GM19099 (cell line): ENCODE measurements around the gene BLM.
A peak's percentile ranks its signal among the peaks of the same experiment; 100 is the strongest.

Experiments
- POLR2A ChIP-seq: IDR thresholded peaks from 3 replicates; pipeline ENCODE4 v1.6.1; 2011; ENCODE audit warnings: low read depth; ENCODE audit not compliant: insufficient read length; ENCODE audit errors: extremely low read depth

BLM gene

DNA sequence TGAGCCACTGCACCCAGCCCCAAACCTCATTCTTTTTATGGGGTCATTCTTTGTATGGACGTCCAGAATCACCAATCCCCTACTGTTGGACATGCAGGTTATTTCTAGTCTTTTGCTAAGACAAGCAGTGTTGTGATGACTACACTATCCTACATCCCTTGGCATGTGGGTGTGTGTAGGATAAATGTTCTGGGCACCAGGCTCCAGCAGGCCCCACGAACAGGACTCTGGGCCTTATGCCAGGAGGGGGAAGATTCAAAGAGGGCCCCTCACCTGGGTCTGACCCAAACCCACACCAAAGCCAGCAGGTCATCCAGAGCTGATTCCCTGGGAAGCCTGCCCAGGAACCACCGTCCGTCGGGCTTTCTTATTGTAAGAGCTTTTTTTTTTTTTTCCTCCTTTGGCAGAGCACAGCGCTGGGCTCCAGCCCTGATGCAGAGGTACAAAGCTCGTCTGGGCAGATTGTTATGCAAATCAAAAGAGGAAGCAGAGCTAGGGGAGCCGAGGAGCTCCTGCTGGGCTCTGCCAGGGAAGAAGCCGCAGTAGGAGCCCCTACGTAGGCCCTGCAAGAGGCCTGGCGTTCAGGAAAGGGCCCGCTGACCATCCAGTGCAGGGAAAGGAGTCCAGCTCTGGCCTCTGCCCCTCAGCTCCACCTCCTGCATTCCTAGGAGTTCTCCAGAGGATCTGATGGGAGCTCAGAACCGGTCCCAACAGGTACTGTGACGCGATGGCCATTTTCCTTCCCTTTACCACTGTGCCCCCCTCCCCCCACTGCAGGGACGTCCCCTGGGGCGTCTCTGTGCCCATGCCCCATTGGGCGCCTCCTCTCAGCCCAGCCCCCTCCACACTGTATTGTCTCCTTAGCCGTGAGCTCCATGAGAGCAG, 122.3 kb downstream of the BLM start:
- TF ChIP-seq POLR2A: peak; percentile 69

DNA sequence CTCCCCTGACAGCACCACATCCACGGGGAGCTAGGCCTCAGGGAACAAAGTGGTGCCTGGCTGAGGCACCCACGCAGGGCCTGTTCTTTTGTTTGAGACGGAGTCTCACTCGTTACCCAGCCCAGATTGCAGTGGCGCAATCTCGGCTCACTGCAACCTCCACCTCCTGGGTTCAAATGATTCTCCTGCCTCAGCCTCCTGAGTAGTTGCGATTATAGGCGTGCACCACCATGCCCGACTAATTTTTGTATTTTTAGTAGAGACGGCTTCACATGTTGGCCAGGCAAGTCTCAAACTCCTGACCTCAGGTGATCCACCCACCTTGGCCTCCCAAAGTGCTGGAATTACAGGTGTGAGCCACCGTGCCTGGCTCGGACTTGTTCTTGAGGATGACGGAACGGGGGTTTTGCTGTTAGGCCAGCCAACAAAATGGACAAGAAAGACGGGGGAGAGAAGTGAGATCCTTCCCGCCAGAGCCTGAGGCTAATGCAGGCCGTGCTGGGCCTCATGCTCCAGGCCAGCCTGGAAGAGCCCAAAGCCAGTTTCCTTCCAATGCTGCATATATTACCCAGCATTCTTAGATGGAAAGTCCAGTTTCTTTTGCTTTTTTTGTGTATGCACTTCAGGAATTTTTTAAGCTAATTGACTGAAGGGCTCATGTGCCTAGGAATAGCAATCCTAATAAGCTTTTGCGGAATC, 123.2 kb downstream of the BLM start:
- no peak for TF ChIP-seq POLR2A

DNA sequence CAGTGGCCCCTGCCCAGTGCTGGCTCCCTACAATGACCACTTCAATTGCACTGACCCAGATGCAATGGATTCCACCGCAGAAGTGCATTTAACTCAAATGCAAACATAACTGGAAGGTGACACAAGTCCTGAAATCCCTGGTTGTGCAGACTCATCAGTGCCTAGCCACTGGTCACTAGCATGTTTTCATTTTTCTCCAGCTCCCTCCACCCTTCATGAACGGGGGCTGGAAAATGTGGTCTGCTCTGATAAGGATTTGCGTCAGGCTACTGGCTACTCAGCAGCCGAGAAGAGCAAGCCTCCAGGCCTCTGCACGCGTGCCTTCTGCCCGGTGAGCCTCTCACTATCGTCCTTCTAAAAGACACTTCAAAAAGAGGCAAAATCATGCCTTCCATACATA, 123.8 kb downstream of the BLM start:
- no peak for TF ChIP-seq POLR2A

DNA sequence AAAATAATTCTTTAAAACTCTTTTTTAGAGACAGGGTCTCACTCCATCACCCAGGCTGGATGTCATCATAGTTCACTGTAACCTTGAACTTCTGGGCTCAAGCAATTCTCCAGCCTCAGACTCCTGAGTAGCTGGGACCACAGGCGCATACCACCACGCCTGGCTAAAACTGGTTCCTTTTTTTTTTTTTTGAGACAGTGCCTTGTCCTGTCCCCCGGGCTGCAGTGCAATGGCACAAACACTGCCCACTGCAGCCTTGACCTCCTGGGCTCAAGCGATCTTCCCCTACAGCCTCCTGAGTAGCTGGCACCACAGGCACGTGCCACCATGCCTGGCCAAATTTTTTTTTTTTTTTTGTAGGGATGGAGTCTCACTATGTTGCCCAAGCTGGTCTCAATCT, 127.5 kb downstream of the BLM start:
- TF ChIP-seq POLR2A: no peak

- no peak for TF ChIP-seq POLR2A
These were observed 128.2 kb downstream of the BLM start for GRCh38 chr15:90845201-90845949.

GRCh38 chr15:90851114-90851513, 134.0 kb downstream of the BLM start:
- TF ChIP-seq POLR2A: no peak

DNA sequence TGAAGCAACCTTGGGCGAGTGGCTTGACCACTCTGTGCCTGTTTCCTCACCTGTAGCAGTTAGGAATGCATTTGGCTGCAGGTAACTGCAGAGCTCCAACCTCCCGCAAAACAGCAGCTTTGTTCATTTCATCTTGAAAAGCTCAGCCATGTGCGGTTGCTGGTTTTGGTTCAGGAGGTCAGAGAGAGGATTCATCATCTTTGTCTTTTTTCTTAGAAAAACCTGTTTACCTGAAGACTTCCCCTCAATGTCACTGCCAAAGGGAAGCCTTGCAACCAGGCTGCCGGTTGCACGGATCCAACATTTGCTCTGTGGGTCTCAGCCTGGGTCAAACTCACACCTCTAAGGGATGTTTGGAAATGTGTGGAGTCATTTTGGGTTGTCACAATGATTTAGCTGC, 134.8 kb downstream of the BLM start:
- TF ChIP-seq POLR2A: no peak

- TF ChIP-seq POLR2A: no peak
These were observed 138.0 kb downstream of the BLM start for GRCh38 chr15:90855139-90855538.

DNA sequence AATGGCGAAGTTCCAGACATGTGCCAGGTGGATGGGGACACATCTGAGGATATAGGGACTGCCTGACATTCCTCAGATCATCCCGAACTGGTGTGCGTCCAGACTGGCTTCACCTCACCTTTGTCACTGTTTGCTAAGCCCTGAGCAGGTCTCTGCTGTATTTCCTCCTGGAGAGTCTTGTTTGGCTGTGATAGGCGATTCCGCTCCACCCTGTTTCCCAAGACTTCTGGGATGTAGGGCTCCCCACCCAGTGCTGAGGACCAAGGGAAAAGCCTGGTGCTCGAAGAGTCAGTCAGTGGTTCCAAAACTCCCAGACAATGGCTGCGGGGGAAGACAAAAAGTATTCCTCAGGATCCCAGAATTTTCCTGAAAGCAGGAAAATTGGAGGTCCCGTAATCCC, 140.2 kb downstream of the BLM start:
- no peak for TF ChIP-seq POLR2A

DNA sequence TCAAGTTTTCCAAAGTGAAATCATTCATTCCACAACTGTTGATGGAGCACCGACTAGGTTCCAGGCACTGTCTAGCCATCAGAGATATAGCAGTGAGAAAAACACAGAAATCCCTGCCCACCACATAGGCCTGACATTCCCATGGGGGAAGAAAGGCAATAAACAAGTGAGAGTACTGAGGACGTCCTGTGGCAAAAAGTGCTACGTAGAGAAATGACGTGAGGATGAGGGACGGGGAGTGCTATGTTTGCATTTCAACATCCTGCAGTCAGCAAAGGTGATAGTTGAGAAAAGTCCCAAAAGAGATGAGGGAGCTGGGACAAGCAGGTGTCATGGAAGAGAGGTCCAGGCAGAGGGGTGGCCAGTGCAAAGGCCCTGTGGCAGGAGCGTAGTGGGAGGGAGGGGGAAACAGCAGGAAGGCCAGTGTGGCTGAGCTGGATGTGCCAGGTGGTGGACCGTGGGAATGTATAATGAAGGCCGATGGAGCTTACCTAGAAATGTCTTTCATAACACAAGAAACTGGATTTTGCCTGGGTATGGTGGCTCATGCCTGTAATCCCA, 140.8 kb downstream of the BLM start:
- no peak for TF ChIP-seq POLR2A

- no peak for TF ChIP-seq POLR2A
These were observed 142.3 kb downstream of the BLM start for GRCh38 chr15:90859234-90860131.

DNA sequence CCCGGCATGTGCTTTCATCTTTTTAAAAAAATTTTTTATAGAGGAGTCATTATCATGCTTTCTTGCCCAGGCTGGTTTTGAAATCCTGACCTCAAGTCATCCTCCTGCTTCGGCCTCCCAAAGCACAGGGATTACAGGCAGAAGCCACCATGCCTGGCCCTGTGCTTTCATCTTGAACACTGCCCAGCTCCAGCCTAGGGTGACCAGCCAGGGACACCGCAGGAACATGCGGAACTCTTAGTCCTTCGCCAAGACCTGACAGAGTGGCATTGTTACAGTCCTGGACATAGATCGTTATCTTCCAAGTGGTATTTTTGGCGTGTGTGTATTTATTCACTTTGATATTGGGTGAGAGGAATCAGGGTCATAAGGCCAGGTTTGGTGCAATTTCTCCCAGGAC, 143.3 kb downstream of the BLM start:
- no peak for TF ChIP-seq POLR2A

DNA sequence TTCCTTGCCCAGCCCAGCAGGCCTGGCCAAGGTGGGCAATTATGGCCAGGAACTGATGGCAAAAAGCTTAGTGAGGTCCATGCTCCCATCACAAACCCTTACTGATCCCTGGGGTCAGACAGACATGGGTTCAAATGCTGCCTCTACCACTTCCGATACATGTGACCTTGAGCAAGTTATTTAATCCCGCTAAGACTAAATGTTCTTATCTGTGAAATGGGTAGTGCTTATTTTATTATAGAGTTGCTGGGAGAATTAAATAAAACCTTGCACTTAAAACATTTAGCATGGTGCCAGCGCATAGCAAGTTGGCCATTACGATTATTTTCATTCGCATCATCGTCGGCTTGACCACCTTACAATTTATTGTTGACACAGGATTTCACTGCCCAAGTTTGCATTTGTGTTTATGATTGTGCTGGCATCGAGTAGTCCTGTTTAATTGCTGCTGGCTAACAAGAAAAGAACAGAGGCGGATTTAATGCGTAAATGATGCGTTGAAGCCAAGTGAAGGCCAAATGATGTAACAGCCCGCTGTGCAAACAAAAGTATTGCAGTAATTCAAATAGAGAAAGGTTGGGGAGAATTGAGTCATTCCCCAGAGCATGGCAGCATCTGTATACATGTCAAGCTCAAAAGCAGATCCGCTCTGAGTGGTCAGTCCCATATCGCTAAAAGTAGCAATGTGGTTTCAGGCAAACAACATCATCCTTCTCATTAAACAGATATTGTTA, 144.0 kb downstream of the BLM start:
- no peak for TF ChIP-seq POLR2A

DNA sequence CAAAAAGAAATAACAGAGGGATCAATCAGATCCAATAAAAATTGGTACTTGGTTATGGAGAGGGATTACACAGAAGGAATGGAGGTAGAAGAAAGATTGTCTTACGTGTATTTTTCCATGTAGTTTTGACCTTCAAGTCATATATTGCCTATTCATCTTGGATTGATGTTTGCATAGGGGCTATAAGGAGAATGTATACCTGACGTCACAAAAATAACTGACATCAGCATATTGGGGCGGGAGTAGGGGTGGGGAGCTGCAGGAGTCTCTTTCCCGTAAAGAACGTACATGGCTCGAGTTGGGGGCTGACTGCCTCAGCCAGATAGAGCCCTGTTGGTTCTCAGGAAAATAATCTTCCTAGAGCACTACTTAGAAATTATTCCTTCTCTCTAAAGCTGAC, 145.3 kb downstream of the BLM start:
- TF ChIP-seq POLR2A: no peak
